Measurements from ENCODE around the gene UBE2C. TPM values are rescaled to one million over a fixed set of nuclear protein-coding genes. Genes with fewer than 3 reads are reported as not detected.

Gene UBE2C
- polyA plus RNA-seq, 5 donors: 43.4 to 104 (median 68.6) TPM

GRCh38 chr20:45857114-45857881, 44.9 kb downstream of the UBE2C start, which contains the start of the genes ACOT8 and ZSWIM3:
Gene ACOT8 (minus strand): TSS chr20:45857392. CDS start chr20:45857315, 77 bp downstream.
Gene ZSWIM3 (plus strand): TSS chr20:45857614. CDS start chr20:45857826, 212 bp downstream.
- DNase-seq: peak; percentile 100

- DNase-seq: no peak
Observed at GRCh38 chr20:45857882-45858216, 45.4 kb downstream of the UBE2C start.

- no peak for DNase-seq
Observed at GRCh38 chr20:45859916-45860315, 47.5 kb downstream of the UBE2C start.

- DNase-seq: no peak
Observed at GRCh38 chr20:45860560-45861220, 48.2 kb downstream of the UBE2C start.

GRCh38 chr20:45861221-45862075, 49.0 kb downstream of the UBE2C start:
- DNase-seq: no peak

- DNase-seq: no peak
Observed at GRCh38 chr20:45863543-45864470, 51.4 kb downstream of the UBE2C start.

- no peak for DNase-seq
Observed at GRCh38 chr20:45866454-45866853, 54.0 kb downstream of the UBE2C start.

Other genes with a start within 250 kb of the UBE2C start
- gene WFDC8, start 233.4 kb upstream of the UBE2C start, polyA plus RNA-seq (ENCODE audit: insufficient read depth in 1 of 5, insufficient read length in 5 of 5, low replicate concordance in 1 of 5): under 1 TPM in 1 of 5 donors, not detected in 4; 0.12 TPM
- not detected for gene WFDC10A, start 182.9 kb upstream of the UBE2C start, polyA plus RNA-seq (ENCODE audit: insufficient read depth in 1 of 5, insufficient read length in 5 of 5, low replicate concordance in 1 of 5)
- not detected for gene WFDC9, start 181.4 kb upstream of the UBE2C start, polyA plus RNA-seq (ENCODE audit: insufficient read depth in 1 of 5, insufficient read length in 5 of 5, low replicate concordance in 1 of 5)
- not detected for gene WFDC11, start 142.4 kb upstream of the UBE2C start, polyA plus RNA-seq (ENCODE audit: insufficient read depth in 1 of 5, insufficient read length in 5 of 5, low replicate concordance in 1 of 5)
- gene WFDC13, start 110.6 kb upstream of the UBE2C start, polyA plus RNA-seq (ENCODE audit: insufficient read depth in 1 of 5, insufficient read length in 5 of 5, low replicate concordance in 1 of 5): not detected
- not detected for gene WFDC10B, start 107.6 kb upstream of the UBE2C start, polyA plus RNA-seq (ENCODE audit: insufficient read depth in 1 of 5, insufficient read length in 5 of 5, low replicate concordance in 1 of 5)
- not detected for gene SPINT4, start 90.3 kb upstream of the UBE2C start, polyA plus RNA-seq (ENCODE audit: insufficient read depth in 1 of 5, insufficient read length in 5 of 5, low replicate concordance in 1 of 5)
- gene WFDC3, start 20.8 kb upstream of the UBE2C start, polyA plus RNA-seq (ENCODE audit: insufficient read depth in 1 of 5, insufficient read length in 5 of 5, low replicate concordance in 1 of 5): 1 to 10 TPM in 2 of 5 donors, under 1 TPM in 3; 0.20 to 1.3 (median 0.71) TPM
- gene DNTTIP1, start 20.7 kb upstream of the UBE2C start, polyA plus RNA-seq (ENCODE audit: insufficient read depth in 1 of 5, insufficient read length in 5 of 5, low replicate concordance in 1 of 5): 10 to 100 TPM; 26.4 to 36.0 (median 28.9) TPM
- 100 to 1,000 TPM in 1 of 5 donors, 1 to 10 TPM in 2, under 1 TPM in 2; 0.29 to 321 (median 3.0) TPM for gene TNNC2, start 14.7 kb downstream of the UBE2C start, polyA plus RNA-seq (ENCODE audit: insufficient read depth in 1 of 5, insufficient read length in 5 of 5, low replicate concordance in 1 of 5)
- 10 to 100 TPM; 13.0 to 22.5 (median 17.7) TPM for gene SNX21, start 21.2 kb downstream of the UBE2C start, polyA plus RNA-seq (ENCODE audit: insufficient read depth in 1 of 5, insufficient read length in 5 of 5, low replicate concordance in 1 of 5)
- 10 to 100 TPM; 19.2 to 28.4 (median 22.0) TPM for gene ACOT8, start 44.7 kb downstream of the UBE2C start, polyA plus RNA-seq (ENCODE audit: insufficient read depth in 1 of 5, insufficient read length in 5 of 5, low replicate concordance in 1 of 5)
- 1 to 10 TPM; 5.0 to 5.9 (median 5.4) TPM for gene ZSWIM3, start 45.0 kb downstream of the UBE2C start, polyA plus RNA-seq (ENCODE audit: insufficient read depth in 1 of 5, insufficient read length in 5 of 5, low replicate concordance in 1 of 5)
- gene ZSWIM1, start 68.6 kb downstream of the UBE2C start, polyA plus RNA-seq (ENCODE audit: insufficient read depth in 1 of 5, insufficient read length in 5 of 5, low replicate concordance in 1 of 5): 10 to 100 TPM; 12.0 to 15.5 (median 14.3) TPM
- 1 to 10 TPM; 1.3 to 3.6 (median 3.4) TPM for gene SPATA25, start 75.0 kb downstream of the UBE2C start, polyA plus RNA-seq (ENCODE audit: insufficient read depth in 1 of 5, insufficient read length in 5 of 5, low replicate concordance in 1 of 5)
- gene NEURL2, start 78.6 kb downstream of the UBE2C start, polyA plus RNA-seq (ENCODE audit: insufficient read depth in 1 of 5, insufficient read length in 5 of 5, low replicate concordance in 1 of 5): 1 to 10 TPM; 3.4 to 5.2 (median 4.2) TPM
- 10 to 100 TPM; 69.0 to 75.0 (median 72.0) TPM for gene CTSA, start 78.7 kb downstream of the UBE2C start, polyA plus RNA-seq (ENCODE audit: insufficient read depth in 1 of 5, insufficient read length in 5 of 5, low replicate concordance in 1 of 5)
- gene PLTP, start 99.5 kb downstream of the UBE2C start, polyA plus RNA-seq (ENCODE audit: insufficient read depth in 1 of 5, insufficient read length in 5 of 5, low replicate concordance in 1 of 5): 10 to 100 TPM; 36.4 to 72.4 (median 44.1) TPM
- 10 to 100 TPM; 35.5 to 51.2 (median 44.2) TPM for gene PCIF1, start 122.0 kb downstream of the UBE2C start, polyA plus RNA-seq (ENCODE audit: insufficient read depth in 1 of 5, insufficient read length in 5 of 5, low replicate concordance in 1 of 5)
- gene ZNF335, start 159.6 kb downstream of the UBE2C start, polyA plus RNA-seq (ENCODE audit: insufficient read depth in 1 of 5, insufficient read length in 5 of 5, low replicate concordance in 1 of 5): 10 to 100 TPM; 15.0 to 21.3 (median 16.9) TPM
- gene MMP9, start 196.3 kb downstream of the UBE2C start, polyA plus RNA-seq (ENCODE audit: insufficient read depth in 1 of 5, insufficient read length in 5 of 5, low replicate concordance in 1 of 5): under 1 TPM; 0.38 to 0.53 (median 0.46) TPM
- gene SLC12A5, start 216.6 kb downstream of the UBE2C start, polyA plus RNA-seq (ENCODE audit: insufficient read depth in 1 of 5, insufficient read length in 5 of 5, low replicate concordance in 1 of 5): 1 to 10 TPM; 1.1 to 2.3 (median 1.7) TPM

Measured in right lung (tissue), 5 donors.